SU-DHL-6 (cell line): ENCODE data around the gene ALDH3A2.

ENCODE experiments used
- EZH2phosphoT487 ChIP-seq: fragments of 200-600 bp; sonication (generic), shearing (Covaris generic); conservative IDR thresholded peaks from 2 replicates; pipeline ENCODE4 v1.6.1; 2018; ENCODE audit warnings: mild to moderate bottlenecking, antibody characterized with exemption, low read length, moderate library complexity, mixed read lengths
- TF ChIP-seq, protein P1 (sequence below): fragments of 200-600 bp; sonication (generic); IDR thresholded peaks from one replicate; pipeline ENCODE4 v1.5.1; 2017; ENCODE audit warnings: antibody characterized with exemption, mild to moderate bottlenecking, low read length, moderate library complexity; ENCODE audit not compliant: insufficient read depth, poor library complexity, severe bottlenecking

DNA sequence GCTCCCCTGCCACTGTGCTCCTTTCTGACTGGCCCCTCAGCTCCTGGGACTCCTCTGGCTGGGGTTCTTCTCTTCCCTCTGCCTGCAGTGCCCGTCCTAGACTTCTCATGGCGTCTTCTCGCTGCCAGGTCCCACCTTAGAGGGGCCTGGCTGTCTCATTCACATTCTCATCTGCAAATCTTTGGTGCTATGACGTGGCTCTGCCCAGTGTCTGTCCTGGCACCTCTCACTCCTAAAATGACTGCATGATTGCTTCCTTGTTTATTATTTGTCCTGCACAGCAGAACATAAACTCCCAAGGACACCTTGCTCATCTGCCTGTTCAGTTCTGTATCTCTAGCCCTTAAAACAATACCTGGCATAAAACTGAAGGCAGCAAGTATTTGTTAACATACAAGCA is 18.5 kb upstream of the ALDH3A2 start:
- TF ChIP-seq, protein P1, sequence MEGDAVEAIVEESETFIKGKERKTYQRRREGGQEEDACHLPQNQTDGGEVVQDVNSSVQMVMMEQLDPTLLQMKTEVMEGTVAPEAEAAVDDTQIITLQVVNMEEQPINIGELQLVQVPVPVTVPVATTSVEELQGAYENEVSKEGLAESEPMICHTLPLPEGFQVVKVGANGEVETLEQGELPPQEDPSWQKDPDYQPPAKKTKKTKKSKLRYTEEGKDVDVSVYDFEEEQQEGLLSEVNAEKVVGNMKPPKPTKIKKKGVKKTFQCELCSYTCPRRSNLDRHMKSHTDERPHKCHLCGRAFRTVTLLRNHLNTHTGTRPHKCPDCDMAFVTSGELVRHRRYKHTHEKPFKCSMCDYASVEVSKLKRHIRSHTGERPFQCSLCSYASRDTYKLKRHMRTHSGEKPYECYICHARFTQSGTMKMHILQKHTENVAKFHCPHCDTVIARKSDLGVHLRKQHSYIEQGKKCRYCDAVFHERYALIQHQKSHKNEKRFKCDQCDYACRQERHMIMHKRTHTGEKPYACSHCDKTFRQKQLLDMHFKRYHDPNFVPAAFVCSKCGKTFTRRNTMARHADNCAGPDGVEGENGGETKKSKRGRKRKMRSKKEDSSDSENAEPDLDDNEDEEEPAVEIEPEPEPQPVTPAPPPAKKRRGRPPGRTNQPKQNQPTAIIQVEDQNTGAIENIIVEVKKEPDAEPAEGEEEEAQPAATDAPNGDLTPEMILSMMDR = no peak
- TF ChIP-seq EZH2phosphoT487 = no peak
